ENCODE results near the gene INHBE. TPM values are rescaled to one million over a fixed set of nuclear protein-coding genes. Genes with fewer than 3 reads are reported as not detected.

INHBE gene
- total and polyA plus RNA-seq, 2 of the 8 experiments (the other 6 are each of a cell fraction or from before 2014, with no cell fraction given): 10.2 to 18.8 TPM

DNA sequence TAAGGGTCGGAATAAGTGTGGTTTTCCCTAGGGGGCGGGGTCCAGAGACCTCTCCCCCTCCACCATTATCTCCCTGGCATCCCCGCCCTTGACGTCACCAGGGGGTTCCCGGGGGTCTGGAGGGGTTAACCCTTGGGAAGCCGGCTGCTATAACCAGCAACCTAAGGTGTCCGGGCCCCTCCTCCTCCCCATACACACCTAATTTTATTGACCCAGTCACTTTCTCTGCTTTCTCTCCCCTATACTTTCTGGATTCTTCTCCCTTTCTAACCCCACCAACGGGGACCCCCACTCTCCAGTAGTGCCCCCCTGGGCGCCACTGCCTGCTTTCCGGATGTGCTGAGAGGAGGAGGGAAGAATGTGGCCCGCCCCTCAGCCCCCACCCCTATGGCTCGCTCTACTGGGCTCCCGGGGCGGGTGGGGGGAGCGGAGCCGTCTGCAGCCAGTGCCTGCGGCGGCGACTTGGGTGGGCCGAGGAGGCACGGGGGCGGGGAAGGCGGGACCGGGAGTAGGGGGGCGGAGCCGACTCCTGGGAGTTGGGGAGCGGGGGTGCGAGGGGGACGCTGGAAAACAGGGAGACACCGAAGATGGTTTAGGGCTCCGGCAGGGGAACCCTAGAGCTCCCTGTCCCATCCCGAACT lies 6.3 kb downstream of the INHBE start (continued):
- TF ChIP-seq SUZ12 (IDR thresholded peaks at IDR 0.05; ENCODE audit: low read length): no peak
- TF ChIP-seq RBBP5 (IDR thresholded peaks at IDR 0.05; ENCODE audit: borderline replicate concordance, low read depth, low read length): peak; percentile 66; the same call in 1 of the 2 replicates
- TF ChIP-seq, protein P1, sequence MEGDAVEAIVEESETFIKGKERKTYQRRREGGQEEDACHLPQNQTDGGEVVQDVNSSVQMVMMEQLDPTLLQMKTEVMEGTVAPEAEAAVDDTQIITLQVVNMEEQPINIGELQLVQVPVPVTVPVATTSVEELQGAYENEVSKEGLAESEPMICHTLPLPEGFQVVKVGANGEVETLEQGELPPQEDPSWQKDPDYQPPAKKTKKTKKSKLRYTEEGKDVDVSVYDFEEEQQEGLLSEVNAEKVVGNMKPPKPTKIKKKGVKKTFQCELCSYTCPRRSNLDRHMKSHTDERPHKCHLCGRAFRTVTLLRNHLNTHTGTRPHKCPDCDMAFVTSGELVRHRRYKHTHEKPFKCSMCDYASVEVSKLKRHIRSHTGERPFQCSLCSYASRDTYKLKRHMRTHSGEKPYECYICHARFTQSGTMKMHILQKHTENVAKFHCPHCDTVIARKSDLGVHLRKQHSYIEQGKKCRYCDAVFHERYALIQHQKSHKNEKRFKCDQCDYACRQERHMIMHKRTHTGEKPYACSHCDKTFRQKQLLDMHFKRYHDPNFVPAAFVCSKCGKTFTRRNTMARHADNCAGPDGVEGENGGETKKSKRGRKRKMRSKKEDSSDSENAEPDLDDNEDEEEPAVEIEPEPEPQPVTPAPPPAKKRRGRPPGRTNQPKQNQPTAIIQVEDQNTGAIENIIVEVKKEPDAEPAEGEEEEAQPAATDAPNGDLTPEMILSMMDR (IDR thresholded peaks at IDR 0.05; ENCODE audit: control extremely low read depth in 1 of 3, insufficient read depth in 1 of 3, low read depth in 1 of 3, low read length in 3 of 3): no peak
- TF ChIP-seq ATF3 (IDR thresholded peaks at IDR 0.05; ENCODE audit: insufficient read depth, low read depth, low read length): no peak
- TF ChIP-seq SIN3A (conservative IDR thresholded peaks at IDR 0.05 in 1 of 2, IDR thresholded peaks at IDR 0.05 in 1 of 2; ENCODE audit: low read depth in 1 of 2, low read length in 2 of 2): 0 out of 4 replicates have a peak, but pooled peaks of 1 of the 2 experiments have one; percentile 15
- peak; percentile 41 for TF ChIP-seq CTBP2 (IDR thresholded peaks at IDR 0.05; ENCODE audit: borderline replicate concordance, insufficient read depth, insufficient read length, low read length)
- TF ChIP-seq ZNF274 (IDR thresholded peaks at IDR 0.05; ENCODE audit: borderline replicate concordance, extremely low read depth, low read length): no peak
- TF ChIP-seq MAFK (IDR thresholded peaks at IDR 0.05; ENCODE audit: low read depth, low read length): no peak
- peak; percentile 67 for TF ChIP-seq ASH2L (IDR thresholded peaks at IDR 0.05; ENCODE audit: low read length)
- no peak for TF ChIP-seq RXRA (IDR thresholded peaks at IDR 0.05; ENCODE audit: insufficient read depth, low read depth, low read length)
- no peak for TF ChIP-seq CHD2 (IDR thresholded peaks at IDR 0.05; ENCODE audit: low read length)
- TF ChIP-seq SRF (IDR thresholded peaks at IDR 0.05; ENCODE audit: low read depth, low read length): no peak
- TF ChIP-seq KDM4A (IDR thresholded peaks at IDR 0.05; ENCODE audit: low read depth, low read length, severe bottlenecking): no peak
- TF ChIP-seq TBP (IDR thresholded peaks at IDR 0.05; ENCODE audit: low read depth, low read length): no peak; the same call in 1 of the 2 replicates
- TF ChIP-seq BACH1 (IDR thresholded peaks at IDR 0.05; ENCODE audit: low read length): no peak
- no peak for TF ChIP-seq EZH2 (IDR thresholded peaks at IDR 0.05; ENCODE audit: low read depth, low read length, severe bottlenecking)
- TF ChIP-seq CHD1 (IDR thresholded peaks at IDR 0.05; ENCODE audit: low read depth, low read length): no peak
- no peak for TF ChIP-seq POU5F1 (IDR thresholded peaks at IDR 0.05; ENCODE audit: low read depth, low read length)
- TF ChIP-seq FOSL1 (IDR thresholded peaks at IDR 0.05; ENCODE audit: insufficient read depth, low read depth, low read length): no peak
- no peak for TF ChIP-seq CEBPB (IDR thresholded peaks at IDR 0.05; ENCODE audit: low read depth, low read length)
- TF ChIP-seq CBX8 (IDR thresholded peaks at IDR 0.05; ENCODE audit: borderline replicate concordance, low read depth, low read length): no peak
